ENCODE results near the gene MVB12B.

Gene MVB12B

DNA sequence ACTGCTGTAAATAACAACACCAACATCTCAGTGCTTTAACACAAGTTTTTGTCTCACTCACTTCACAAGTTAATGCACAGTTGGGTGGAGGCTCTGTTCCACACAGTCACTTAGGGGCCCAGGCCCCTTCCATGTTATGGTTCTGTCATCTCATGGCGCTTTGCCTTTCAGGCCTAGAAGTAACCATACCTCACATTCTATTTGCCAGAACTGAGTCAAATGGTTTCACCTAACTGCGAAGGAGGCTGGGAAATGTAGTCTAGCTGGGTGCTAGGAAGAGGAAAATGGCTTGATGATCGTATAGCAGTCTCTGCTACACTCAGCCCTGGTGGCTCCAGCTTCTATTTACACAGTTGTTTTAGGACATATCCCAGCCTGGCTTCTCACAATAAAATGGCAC is 23.1 kb upstream of the MVB12B start:
- no peak for DNase-seq (ENCODE audit: low spot score)

- no peak for DNase-seq (ENCODE audit: low spot score)
Observed at GRCh38 chr9:126304207-126304970, 22.2 kb upstream of the MVB12B start.

DNA sequence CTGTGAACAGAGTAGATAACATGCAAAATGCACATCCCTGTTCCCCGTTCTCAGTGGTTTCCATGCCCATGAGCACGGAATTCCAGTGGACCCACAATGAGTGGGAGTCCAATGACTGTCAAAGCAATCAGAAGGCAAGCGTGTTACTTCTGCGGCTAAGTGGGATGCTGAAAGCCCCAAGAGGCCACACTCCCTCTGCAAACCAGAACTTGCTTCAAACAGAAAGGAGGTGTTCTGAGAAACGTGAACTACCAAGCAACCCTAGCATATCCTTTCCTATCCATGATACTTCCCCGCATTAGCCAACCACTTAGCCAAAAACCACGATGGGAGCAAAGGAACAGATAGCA is 21.7 kb upstream of the MVB12B start:
- no peak for DNase-seq (ENCODE audit: low spot score)

GRCh38 chr9:126306071-126306647 is 20.5 kb upstream of the MVB12B start:
- DNase-seq (ENCODE audit: low spot score): no peak

DNA sequence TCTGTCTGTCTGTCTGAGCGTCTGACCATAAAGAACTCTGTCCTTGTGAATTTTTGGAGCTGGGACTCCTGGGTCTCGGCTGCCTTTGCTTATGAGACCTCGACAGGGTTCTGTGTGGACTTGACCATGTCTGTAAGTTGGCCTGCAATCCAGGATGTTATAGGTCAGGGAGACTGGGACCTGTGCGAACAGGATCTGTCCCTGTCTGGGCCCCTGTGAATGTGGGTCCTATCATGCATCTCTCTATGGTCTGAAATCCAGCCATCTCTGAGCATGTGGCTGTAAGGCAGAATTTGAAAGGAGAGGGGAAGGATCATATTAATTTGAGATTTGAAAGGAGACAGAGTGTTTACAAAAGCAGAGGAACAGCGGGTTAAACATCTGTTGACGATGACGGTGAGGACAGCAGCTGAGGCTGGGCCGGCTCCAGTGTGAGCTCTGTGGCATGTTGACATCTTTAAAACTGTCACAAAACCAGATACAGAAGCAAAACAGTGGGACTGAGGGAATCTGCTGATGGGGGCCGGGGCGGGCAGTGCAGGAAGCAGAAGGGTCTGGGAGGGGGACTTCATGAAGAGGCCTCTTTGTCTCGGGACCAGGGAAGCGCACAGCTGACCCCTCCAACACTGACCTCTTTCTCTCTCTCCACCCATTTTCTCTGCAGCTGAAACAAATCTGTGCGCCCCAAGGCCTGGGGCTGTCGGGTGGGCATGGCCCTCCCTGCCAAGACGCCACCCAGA is 19.1 kb upstream of the MVB12B start:
- DNase-seq (ENCODE audit: low spot score): no peak

- DNase-seq (ENCODE audit: low spot score): no peak
Observed at GRCh38 chr9:126309427-126310189, 17.0 kb upstream of the MVB12B start.

DNA sequence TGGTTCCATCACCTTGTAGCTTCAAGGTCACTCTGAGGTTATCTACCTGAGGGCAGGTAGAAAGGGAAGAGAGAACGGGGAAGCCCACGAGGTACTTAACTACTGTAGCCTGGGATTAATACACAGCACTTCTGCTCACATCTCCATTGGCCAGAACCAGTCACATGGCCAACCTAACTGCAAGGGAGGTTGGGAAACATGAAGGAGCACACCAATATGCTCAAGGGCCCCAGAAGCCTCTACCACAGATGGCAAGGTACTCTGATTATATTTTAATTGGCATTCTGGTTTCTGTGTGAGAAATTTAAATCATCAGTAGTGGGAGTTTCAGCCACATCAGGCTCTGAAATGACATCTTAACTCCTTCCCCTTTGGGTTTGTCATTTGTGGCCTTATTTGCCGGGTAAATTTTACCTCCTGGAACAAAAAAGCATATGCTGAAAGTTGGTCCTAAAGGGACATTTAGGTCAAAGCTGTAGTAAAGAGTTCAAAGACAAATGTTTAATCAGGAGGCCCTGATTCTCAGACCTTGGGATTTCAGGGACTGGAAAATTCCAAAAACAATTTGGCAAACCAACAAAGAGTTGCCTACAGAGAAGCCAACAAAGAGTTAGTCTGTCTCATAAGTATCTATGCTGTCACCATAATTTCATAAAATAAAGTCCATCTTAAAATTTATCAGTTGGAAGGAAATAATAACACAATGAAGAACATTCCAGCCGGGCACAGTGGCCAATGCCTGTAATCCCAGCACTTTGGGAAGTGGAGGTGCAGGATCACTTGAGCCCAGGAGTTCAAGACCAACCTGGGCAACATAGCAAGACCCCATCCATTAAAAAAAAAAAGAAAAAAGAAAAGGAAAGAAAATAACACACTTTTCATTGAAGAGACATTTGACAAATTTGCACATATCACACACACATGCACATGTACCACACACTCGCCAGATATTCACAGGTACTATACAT is 13.8 kb upstream of the MVB12B start:
- no peak for DNase-seq (ENCODE audit: low spot score)

DNA sequence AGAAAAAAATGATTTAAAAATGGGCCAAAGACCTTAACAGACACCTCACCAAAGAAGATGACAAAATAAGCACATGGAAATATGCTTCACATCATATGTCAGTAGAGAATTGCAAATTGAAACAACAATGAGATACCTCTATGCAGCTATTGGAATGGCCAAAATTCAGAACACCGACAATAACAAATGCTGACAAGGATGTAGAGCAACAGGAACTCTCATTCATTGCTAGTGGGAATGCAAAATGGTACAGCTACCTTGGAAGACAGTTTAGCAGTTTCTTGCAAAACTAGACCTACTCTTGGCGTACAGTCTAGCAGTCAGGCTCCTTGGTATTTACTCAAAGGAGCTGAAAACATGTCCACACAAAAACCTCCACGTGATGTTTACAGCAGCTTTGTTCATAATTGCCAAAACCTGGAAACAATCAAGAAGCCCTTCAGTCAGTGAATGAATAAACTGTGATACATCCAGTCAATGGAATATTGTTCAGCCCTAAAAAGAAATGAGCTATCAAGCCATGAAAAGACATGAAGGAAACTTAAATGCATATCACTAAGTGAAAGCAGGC is 10.5 kb upstream of the MVB12B start:
- no peak for DNase-seq (ENCODE audit: low spot score)

- DNase-seq (ENCODE audit: low spot score): no peak
Observed at GRCh38 chr9:126317513-126317912, 9.1 kb upstream of the MVB12B start.

GRCh38 chr9:126318858-126319257 is 7.8 kb upstream of the MVB12B start:
- DNase-seq (ENCODE audit: low spot score): no peak

DNA sequence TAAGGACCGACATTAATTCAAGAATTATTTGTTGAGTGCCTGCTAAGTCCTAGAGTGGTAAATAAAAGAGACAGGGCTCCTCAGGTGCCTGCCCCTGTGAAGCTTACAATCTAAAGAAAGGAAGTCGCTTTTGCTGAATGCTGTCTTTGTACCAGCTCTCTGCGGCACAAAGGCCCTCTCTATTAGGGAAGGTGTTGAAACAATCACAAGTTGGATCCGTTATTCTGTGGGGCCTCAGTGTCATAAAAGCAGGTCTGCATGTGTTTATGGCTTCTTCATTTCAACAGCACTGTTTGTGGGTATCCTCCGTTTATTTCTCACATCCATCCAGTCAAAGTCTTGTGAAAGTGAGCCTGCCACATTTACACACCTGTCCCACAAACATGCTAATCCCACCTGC is 7.0 kb upstream of the MVB12B start:
- no peak for DNase-seq (ENCODE audit: low spot score)

GRCh38 chr9:126320158-126320922 is 6.3 kb upstream of the MVB12B start:
- no peak for DNase-seq (ENCODE audit: low spot score)

DNA sequence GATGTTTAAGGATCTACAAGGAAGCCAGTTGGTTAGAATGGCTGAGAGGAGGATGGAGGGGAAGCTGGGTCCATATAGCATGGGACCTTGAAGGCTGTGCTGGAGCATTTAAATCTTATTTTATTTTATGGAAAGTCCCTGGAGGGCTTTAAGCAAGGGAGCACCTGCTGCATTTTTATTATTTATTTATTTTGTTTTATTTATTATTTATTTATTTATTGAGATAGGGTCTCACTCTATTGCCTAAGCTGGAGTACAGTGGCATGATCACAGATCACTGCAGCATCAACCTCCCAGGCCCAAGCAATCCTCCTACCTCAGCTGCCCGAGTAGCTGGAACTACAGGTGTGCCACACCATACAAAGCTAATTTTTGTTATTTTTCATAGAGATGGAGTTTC is 4.9 kb upstream of the MVB12B start:
- no peak for DNase-seq (ENCODE audit: low spot score)

DNA sequence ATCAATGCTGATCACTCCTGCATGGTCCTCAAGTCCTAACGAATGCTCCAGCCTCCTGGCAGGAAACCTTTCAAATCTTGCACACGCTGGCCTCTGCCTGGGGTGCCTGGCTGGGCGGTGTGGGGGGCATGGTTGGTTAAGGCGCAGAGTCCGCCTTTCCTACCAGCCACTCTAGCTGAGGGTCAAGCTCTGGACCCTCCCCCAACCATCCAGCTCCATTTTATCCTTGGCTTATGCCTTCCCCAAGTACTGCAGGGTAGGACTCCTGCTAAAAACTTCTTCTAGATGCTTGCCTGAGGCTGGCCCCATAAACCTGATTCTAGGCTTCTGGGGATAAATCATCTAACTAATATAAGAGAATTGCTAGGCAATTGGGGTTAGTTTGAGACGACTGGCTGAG is 808 bp upstream of the MVB12B start:
- no peak for DNase-seq (ENCODE audit: low spot score)

- no peak for DNase-seq (ENCODE audit: low spot score)
Observed at GRCh38 chr9:126327006-126327713, 531 bp downstream of the MVB12B start.

DNA sequence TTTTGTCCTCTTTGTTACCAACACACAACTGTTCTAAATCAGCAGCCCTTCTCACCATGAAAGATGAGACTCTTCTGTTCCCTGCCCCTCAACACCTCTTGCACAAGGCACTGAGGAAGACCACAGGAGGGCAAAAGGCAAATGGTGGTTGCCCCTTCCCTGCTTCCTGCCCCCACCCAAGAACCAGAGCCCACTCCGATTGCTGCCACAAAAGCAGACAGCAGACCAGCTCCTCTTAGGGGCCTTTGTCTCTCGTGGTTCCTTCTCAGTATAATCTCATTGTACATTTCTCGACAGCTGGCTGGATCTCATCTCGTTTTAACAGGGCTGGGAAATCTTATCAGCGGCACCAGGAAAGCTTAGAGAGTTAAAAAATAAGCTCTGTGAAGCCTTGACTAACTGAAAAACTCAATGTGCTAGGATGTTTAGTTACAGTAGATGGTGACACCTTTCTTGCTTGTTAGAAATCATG is 1.1 kb downstream of the MVB12B start:
- DNase-seq (ENCODE audit: low spot score): no peak

- no peak for DNase-seq (ENCODE audit: low spot score)
Observed at GRCh38 chr9:126328407-126328806, 1.8 kb downstream of the MVB12B start.

- DNase-seq (ENCODE audit: low spot score): no peak
Observed at GRCh38 chr9:126329476-126330275, 3.0 kb downstream of the MVB12B start.

GRCh38 chr9:126330536-126330935 is 3.9 kb downstream of the MVB12B start:
- DNase-seq (ENCODE audit: low spot score): no peak
